ENCODE results near the gene BMPR2. TPM values are rescaled to one million over a fixed set of nuclear protein-coding genes. Genes with fewer than 3 reads are reported as not detected.

Gene BMPR2
- total RNA-seq, 1 donor from 2014 or later: 47.9 TPM

DNA sequence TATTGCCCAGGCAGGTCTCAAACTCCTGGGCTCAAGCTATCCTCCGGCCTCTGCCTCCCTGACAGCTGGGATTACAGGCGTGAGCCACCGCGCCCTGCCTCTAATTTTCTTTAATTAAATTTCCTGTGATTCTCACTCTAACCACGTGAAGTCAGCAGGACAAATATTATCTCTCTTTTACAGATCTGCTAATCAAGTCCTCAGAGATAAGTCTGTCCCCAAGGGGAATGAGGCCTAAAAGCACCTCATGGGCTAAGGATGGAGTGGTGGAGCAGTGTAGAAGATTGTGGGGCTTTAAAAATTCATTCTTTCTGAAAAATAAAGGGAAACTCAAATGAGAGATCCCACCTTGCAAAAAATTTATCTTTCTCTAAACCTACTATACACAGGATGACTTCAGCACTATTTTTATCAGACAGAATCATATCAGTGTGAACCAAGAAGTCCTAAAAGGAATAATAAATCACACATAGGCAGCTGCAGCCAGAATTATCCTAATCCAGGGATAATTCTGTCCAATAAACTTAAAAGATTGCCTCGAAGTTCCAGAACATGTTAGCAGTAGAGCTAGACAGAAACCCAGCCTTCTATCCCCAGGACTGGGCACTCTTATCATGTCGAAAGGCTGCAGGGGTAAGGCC lies 38.3 kb upstream of the BMPR2 start:
- intact Hi-C loops (cut with DNase I): no loop called here
- TF ChIP-seq POLR2AphosphoS5 (IDR thresholded peaks at IDR 0.05; ENCODE audit: insufficient read depth in 1 of 2, low read depth in 1 of 2) (no peak), POLR2A (IDR thresholded peaks at IDR 0.05) (no peak)
- TF ChIP-seq, protein P1, sequence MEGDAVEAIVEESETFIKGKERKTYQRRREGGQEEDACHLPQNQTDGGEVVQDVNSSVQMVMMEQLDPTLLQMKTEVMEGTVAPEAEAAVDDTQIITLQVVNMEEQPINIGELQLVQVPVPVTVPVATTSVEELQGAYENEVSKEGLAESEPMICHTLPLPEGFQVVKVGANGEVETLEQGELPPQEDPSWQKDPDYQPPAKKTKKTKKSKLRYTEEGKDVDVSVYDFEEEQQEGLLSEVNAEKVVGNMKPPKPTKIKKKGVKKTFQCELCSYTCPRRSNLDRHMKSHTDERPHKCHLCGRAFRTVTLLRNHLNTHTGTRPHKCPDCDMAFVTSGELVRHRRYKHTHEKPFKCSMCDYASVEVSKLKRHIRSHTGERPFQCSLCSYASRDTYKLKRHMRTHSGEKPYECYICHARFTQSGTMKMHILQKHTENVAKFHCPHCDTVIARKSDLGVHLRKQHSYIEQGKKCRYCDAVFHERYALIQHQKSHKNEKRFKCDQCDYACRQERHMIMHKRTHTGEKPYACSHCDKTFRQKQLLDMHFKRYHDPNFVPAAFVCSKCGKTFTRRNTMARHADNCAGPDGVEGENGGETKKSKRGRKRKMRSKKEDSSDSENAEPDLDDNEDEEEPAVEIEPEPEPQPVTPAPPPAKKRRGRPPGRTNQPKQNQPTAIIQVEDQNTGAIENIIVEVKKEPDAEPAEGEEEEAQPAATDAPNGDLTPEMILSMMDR (IDR thresholded peaks at IDR 0.05): no peak
- Histone ChIP-seq H3K4me3 (no peak overlapping the region), H3K27ac (no peak overlapping the region), H3K9me3 (no peaks in the 10 kb centered on the region), H3K36me3 (no peaks in the 10 kb centered on the region), H3K27me3 (no peaks in the 10 kb centered on the region), H3K4me1 (no peaks in the 10 kb centered on the region)
- no peak for DNase-seq (ENCODE audit: extremely low spot score in 2 of 2)

DNA sequence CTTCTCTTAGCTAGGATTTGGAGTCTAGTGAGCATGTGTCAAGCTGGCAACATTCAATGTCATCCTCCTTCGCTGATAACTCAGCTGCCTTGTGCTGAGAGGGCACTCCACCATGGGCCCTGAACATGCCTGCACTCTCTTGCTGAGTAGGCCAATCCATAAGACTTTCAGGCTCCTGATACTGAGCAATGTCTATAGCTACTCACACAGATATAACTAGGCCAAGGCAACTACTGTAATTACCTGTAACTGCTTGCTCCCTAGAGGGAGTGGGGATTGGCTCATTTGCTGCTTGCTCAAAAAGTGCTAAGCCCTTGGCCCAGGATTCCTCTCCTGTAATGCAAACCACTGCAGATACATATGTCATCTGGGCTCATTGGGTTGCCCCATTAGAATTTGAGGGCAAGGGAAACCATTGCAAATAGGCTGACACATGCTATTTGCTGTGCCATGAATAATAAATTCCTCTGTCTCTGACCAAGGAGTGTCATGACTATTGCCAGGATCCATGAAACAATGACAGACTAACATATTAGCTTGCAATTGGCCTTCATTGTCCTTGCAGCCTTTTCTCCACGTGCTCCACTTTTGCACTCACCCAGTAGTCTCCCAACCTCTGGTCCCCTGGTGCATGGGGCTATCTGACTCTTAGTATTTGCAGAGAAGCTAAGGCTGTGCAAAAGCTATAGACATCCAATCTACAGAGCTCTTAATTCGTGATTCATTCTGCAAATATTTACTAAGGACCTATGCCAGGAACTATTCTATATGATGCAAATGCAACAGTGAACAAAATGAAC lies 36.9 kb upstream of the BMPR2 start:
- Histone ChIP-seq H3K27me3 (no peaks in the 10 kb centered on the region), H3K27ac (no peak overlapping the region), H3K4me3 (no peak overlapping the region), H3K36me3 (no peaks in the 10 kb centered on the region), H3K9me3 (no peaks in the 10 kb centered on the region), H3K4me1 (no peaks in the 10 kb centered on the region)
- intact Hi-C loops (cut with DNase I): no loop called here
- DNase-seq (ENCODE audit: extremely low spot score in 2 of 2): no peak
- no peak for TF ChIP-seq POLR2A (IDR thresholded peaks at IDR 0.05)
- TF ChIP-seq, protein P1 (IDR thresholded peaks at IDR 0.05): no peak
- no peak for TF ChIP-seq POLR2AphosphoS5 (IDR thresholded peaks at IDR 0.05; ENCODE audit: insufficient read depth in 1 of 2, low read depth in 1 of 2)

DNA sequence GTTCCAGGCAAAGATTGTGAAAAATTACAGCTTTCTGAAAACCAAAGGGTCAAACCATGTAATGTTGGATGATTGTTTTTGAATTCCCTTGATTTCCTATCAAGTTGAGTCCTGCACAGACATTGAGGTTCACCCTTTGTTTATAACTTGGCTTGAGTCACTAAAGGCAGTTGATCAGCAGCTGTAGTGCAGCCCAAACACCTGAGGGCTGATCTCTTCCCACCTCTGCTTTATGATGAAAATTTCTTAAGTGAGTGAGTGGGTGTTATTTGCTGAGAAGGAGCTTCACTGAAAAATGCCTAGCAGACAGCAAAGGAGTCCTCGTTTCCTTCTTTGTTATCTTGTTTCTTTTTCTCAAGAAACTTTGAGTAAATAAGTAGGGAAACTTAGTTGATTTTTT lies 31.9 kb upstream of the BMPR2 start:
- TF ChIP-seq POLR2A (IDR thresholded peaks at IDR 0.05) (no peak), POLR2AphosphoS5 (IDR thresholded peaks at IDR 0.05; ENCODE audit: insufficient read depth in 1 of 2, low read depth in 1 of 2) (no peak)
- TF ChIP-seq, protein P1 (IDR thresholded peaks at IDR 0.05): no peak
- no peak overlapping the region for H3K27ac ChIP-seq
- H3K4me1 ChIP-seq: no peaks in the 10 kb centered on the region
- H3K36me3 ChIP-seq: no peaks in the 10 kb centered on the region
- DNase-seq (ENCODE audit: extremely low spot score in 2 of 2): no peak
- no peaks in the 10 kb centered on the region for H3K27me3 ChIP-seq
- intact Hi-C loops (cut with DNase I): no loop called here
- H3K9me3 ChIP-seq: no peaks in the 10 kb centered on the region
- H3K4me3 ChIP-seq: no peak overlapping the region

DNA sequence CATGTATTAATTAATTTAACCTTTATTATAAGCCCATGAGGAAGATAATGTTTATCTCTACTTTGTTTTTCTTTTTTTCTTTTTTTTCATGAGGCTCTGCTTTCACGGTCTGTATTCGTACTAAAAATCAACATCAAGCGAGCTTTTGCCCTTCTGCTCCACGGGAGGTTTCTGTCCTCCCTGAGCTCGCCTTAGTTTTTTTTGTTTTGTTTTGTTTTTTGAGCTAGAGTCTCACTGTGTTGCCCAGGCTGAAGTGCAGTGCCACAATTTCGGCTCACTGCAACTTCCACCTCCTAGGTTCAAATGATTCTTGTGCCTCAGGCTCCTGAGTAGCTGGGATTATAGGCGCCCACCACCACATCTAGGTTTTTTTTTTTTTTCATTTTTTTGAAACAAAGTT lies 29.9 kb upstream of the BMPR2 start:
- TF ChIP-seq POLR2AphosphoS5 (IDR thresholded peaks at IDR 0.05; ENCODE audit: insufficient read depth in 1 of 2, low read depth in 1 of 2) (no peak), POLR2A (IDR thresholded peaks at IDR 0.05) (no peak)
- TF ChIP-seq, protein P1 (IDR thresholded peaks at IDR 0.05): no peak
- Histone ChIP-seq H3K27ac (no peak overlapping the region), H3K4me1 (no peaks in the 10 kb centered on the region), H3K36me3 (no peaks in the 10 kb centered on the region), H3K4me3 (no peak overlapping the region), H3K9me3 (no peaks in the 10 kb centered on the region), H3K27me3 (no peaks in the 10 kb centered on the region)
- intact Hi-C loops (cut with DNase I): no loop called here
- DNase-seq (ENCODE audit: extremely low spot score in 2 of 2): no peak

DNA sequence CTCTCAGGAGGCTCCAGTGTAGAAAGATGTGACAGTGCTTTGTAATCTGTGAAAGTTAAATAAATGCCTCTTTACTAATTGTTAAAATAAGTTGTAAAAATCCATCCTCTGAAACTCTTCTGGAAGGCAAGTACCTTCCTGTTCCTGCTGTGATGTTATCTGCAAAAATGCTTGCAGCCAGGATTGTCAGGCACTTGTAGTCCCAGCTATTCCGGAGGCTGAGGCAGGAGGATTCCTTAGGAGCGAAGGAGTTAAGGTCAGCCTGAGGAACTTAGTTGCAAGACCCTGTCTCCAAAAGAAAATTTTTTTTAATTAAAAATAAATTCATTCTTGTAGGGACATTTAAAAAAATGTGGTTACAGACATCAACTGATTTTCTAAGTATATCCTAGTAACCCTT lies 22.7 kb upstream of the BMPR2 start:
- Histone ChIP-seq H3K4me3 (no peak overlapping the region), H3K36me3 (no peaks in the 10 kb centered on the region), H3K27ac (no peak overlapping the region), H3K4me1 (no peaks in the 10 kb centered on the region), H3K27me3 (no peaks in the 10 kb centered on the region), H3K9me3 (no peaks in the 10 kb centered on the region)
- no peak for DNase-seq (ENCODE audit: extremely low spot score in 2 of 2)
- intact Hi-C loops (cut with DNase I): no loop called here
- TF ChIP-seq POLR2AphosphoS5 (IDR thresholded peaks at IDR 0.05; ENCODE audit: insufficient read depth in 1 of 2, low read depth in 1 of 2) (no peak), POLR2A (IDR thresholded peaks at IDR 0.05) (no peak)
- TF ChIP-seq, protein P1 (IDR thresholded peaks at IDR 0.05): no peak

Measured in vagina (tissue), 2 donors.